Hepatocyte (in vitro differentiated cells): ENCODE data around the gene DPP10.

Experiments
- EZH2 ChIP-seq: fragments of 200-600 bp; sonication (generic); IDR thresholded peaks from 2 replicates; pipeline ENCODE4 v1.6.1; 2016; ENCODE audit warnings: antibody characterized with exemption, mild to moderate bottlenecking, borderline replicate concordance
- EZH2phosphoT487 ChIP-seq: fragments of 200-600 bp; sonication (generic); IDR thresholded peaks from one replicate; pipeline ENCODE4 v1.6.1; 2018; ENCODE audit warnings: antibody characterized with exemption, mild to moderate bottlenecking, low read depth, moderate library complexity; ENCODE audit not compliant: unreplicated experiment, severe bottlenecking
- TF ChIP-seq, protein P1 (sequence below): fragments of 200-600 bp; sonication (generic); IDR thresholded peaks from 2 replicates; pipeline ENCODE4 v1.5.1; 2016; ENCODE audit warnings: antibody characterized with exemption, mild to moderate bottlenecking; ENCODE audit not compliant: poor library complexity

DNA sequence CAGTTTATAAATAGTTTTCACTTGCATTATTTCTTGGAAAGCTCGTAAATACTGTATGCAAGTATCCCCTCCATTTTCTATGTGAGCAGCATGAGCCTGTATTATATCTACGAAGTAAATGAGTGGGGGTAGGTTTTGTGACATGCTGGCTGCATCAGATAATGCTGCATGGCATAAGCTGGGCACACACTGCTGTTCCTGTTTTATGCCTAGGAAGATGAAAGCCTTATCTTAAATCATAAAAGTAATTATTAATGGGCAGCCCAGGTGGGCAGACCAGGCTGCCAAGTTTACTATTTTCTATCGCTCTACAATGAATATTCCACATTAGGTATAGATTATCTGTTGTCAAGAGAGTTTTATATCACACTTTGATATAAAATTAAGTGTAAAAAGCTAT lies 854.6 kb downstream of the DPP10 start:
- TF ChIP-seq, protein P1, sequence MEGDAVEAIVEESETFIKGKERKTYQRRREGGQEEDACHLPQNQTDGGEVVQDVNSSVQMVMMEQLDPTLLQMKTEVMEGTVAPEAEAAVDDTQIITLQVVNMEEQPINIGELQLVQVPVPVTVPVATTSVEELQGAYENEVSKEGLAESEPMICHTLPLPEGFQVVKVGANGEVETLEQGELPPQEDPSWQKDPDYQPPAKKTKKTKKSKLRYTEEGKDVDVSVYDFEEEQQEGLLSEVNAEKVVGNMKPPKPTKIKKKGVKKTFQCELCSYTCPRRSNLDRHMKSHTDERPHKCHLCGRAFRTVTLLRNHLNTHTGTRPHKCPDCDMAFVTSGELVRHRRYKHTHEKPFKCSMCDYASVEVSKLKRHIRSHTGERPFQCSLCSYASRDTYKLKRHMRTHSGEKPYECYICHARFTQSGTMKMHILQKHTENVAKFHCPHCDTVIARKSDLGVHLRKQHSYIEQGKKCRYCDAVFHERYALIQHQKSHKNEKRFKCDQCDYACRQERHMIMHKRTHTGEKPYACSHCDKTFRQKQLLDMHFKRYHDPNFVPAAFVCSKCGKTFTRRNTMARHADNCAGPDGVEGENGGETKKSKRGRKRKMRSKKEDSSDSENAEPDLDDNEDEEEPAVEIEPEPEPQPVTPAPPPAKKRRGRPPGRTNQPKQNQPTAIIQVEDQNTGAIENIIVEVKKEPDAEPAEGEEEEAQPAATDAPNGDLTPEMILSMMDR, result no peak
- no peak for TF ChIP-seq EZH2
- no peak for TF ChIP-seq EZH2phosphoT487
